ENCODE results near the gene PAQR9. TPM values are rescaled to one million over a fixed set of nuclear protein-coding genes. Genes with fewer than 3 reads are reported as not detected.
"Not testable (repeated sequence)": the region's sequence is repeated elsewhere in the genome, so short reads cannot be mapped to it uniquely, and the experiment has no call there.

The PAQR9 gene
- total RNA-seq, 2 experiments from 2014 or later, result not detected

- POLR2A ChIA-PET, result interaction anchor here (0.6 kb wide), 1 partner anchor 27 kb away, joined by 3 read pairs; no protein-coding TSS in a partner anchor
- DNase-seq, result no peak
- H3K36me3 Mint-ChIP-seq, result peaks cover 3% of the 10 kb centered on the region
- H3K27ac Mint-ChIP-seq, result no peak overlapping the region
- H3K9me3 Mint-ChIP-seq, result no peaks in the 10 kb centered on the region
- peaks cover 2% of the 10 kb centered on the region for H3K27me3 Mint-ChIP-seq
- H3K4me1 Mint-ChIP-seq (ENCODE audit: low read depth), result peaks cover 16% of the 10 kb centered on the region
- intact Hi-C loops (cut with micrococcal nuclease), result no loop called here
- H3K4me3 Mint-ChIP-seq, result no peak overlapping the region
- CTCF ChIA-PET, result interaction anchor here (1.1 kb wide), 1 partner anchor 8 kb away, joined by 3 read pairs; no protein-coding TSS in a partner anchor
These were observed 35.0 kb upstream of the PAQR9 start for GRCh38 chr3:142998439-142998838.

- intact Hi-C loops (cut with micrococcal nuclease), result no loop called here
- DNase-seq, result no peak
- POLR2A ChIA-PET, result no interaction called here
- Mint-ChIP-seq H3K36me3 (peaks cover under 1% of the 10 kb centered on the region), H3K4me1 (ENCODE audit: low read depth) (peaks cover 12% of the 10 kb centered on the region), H3K27ac (no peak overlapping the region), H3K27me3 (peaks cover 2% of the 10 kb centered on the region), H3K4me3 (no peak overlapping the region), H3K9me3 (no peaks in the 10 kb centered on the region)
- CTCF ChIA-PET, result interaction anchor here (0.8 to 1.7 kb wide), 2 partner anchors 16 to 169 kb away, joined by 3 to 8 read pairs; no protein-coding TSS in a partner anchor
These were observed 33.9 kb upstream of the PAQR9 start for GRCh38 chr3:142997330-142997729.

GRCh38 chr3:142993958-142994442 lies 30.5 kb upstream of the PAQR9 start:
- intact Hi-C loops (cut with micrococcal nuclease), result loop anchor here (1.0 to 5.0 kb wide), 3 partner anchors 152 to 407 kb away; no protein-coding TSS in a partner anchor
- Mint-ChIP-seq H3K9me3 (no peaks in the 10 kb centered on the region), H3K36me3 (no peaks in the 10 kb centered on the region), H3K27ac (no peak overlapping the region), H3K4me3 (no peak overlapping the region), H3K4me1 (ENCODE audit: low read depth) (peaks cover 2% of the 10 kb centered on the region), H3K27me3 (peaks cover 7% of the 10 kb centered on the region)
- peak; percentile 75 for DNase-seq
- POLR2A ChIA-PET, result no interaction called here
- CTCF ChIA-PET, result interaction anchor here (0.6 to 3.5 kb wide), 4 partner anchors 22 to 407 kb away, joined by 3 to 27 read pairs (median 3); no protein-coding TSS in a partner anchor

DNA sequence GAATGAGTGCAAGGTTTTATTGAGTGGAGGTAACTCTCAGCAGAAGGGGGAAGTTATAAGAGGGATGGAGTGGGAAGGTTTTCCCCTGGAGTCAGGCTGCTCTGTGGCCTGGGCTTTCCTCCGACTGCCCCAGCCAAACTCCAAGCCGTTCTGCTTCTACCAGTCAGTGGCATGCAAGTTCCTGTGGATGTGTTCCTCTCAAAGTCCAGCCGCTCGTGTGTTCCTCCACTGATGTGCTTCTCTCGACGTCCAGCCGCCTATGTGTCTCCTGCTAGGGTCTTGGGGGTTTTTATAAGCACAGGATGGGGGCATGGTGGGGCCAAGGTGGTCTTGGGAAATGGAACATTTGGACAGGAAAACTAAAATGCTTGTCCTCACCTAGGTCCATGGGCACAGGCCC lies 28.8 kb upstream of the PAQR9 start:
- intact Hi-C loops (cut with micrococcal nuclease), result loop anchor here (5.0 kb wide), 1 partner anchor 150 kb away; no protein-coding TSS in a partner anchor
- Mint-ChIP-seq H3K9me3 (no peaks in the 10 kb centered on the region), H3K4me3 (no peak overlapping the region), H3K4me1 (ENCODE audit: low read depth) (peaks cover 2% of the 10 kb centered on the region), H3K27ac (no peak overlapping the region), H3K27me3 (peaks cover 8% of the 10 kb centered on the region), H3K36me3 (no peaks in the 10 kb centered on the region)
- ChIA-PET CTCF (interaction anchor here (0.5 to 3.5 kb wide), 3 partner anchors 9 to 681 kb away, joined by 3 to 27 read pairs (median 3); partner anchors contain the start of gene U2SURP), POLR2A (no interaction called here)
- no peak for DNase-seq

DNA sequence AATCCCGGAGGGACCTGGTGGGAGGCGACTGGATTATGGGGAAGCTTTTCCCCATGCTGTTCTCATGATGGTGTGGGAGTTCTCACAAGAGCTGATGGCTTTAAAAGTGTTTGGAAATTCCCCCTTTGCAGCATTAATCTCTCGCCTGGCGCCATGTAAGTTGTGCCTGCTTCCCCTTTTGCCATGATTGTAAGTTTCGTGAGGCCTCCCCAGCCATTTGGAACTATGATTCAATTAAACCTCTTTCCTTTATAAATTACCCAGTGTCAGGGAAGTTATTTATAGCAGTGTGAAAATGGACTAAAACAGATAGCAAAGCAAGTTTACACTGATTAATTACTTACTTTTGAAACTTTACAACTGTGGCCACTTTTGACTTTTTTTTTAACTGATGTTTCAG lies 27.2 kb upstream of the PAQR9 start:
- Mint-ChIP-seq H3K9me3 (no peaks in the 10 kb centered on the region), H3K36me3 (no peaks in the 10 kb centered on the region), H3K27ac (no peak overlapping the region), H3K4me3 (no peak overlapping the region), H3K27me3 (peaks cover 8% of the 10 kb centered on the region), H3K4me1 (ENCODE audit: low read depth) (peaks cover 2% of the 10 kb centered on the region)
- intact Hi-C loops (cut with micrococcal nuclease), result loop anchor here (5.0 kb wide), 1 partner anchor 148 kb away; no protein-coding TSS in a partner anchor
- no peak for DNase-seq
- CTCF ChIA-PET, result interaction anchor here (1.0 to 3.2 kb wide), 4 partner anchors 8 to 404 kb away, joined by 3 to 27 read pairs (median 4); no protein-coding TSS in a partner anchor
- POLR2A ChIA-PET, result interaction anchor here (1.2 kb wide), 1 partner anchor 11 kb away, joined by 6 read pairs; the partner anchor contains the start of gene U2SURP

DNA sequence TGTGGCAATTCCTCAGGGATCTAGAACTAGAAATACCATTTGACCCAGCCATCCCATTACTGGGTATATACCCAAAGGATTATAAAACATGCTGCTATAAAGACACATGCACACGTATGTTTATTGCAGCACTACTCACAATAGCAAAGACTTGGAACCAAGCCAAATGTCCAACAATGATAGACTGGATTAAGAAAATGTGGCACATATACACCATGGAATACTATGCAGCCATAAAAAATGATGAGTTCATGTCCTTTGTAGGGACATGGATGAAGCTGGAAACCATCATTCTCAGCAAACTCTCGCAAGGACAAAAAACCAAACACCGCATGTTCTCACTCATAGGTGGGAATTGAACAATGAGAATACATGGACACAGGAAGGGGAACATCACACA lies 25.4 kb upstream of the PAQR9 start:
- H3K9me3 Mint-ChIP-seq, result not testable (repeated sequence)
- CTCF ChIA-PET, result interaction anchor here (3.2 kb wide), 1 partner anchor 160 kb away, joined by 27 read pairs; no protein-coding TSS in a partner anchor

GRCh38 chr3:142988221-142988620 lies 24.7 kb upstream of the PAQR9 start:
- DNase-seq; H3K27ac Mint-ChIP-seq; H3K4me3 Mint-ChIP-seq; H3K27me3 Mint-ChIP-seq; H3K4me1 Mint-ChIP-seq (ENCODE audit: low read depth); H3K9me3 Mint-ChIP-seq; intact Hi-C loops (cut with micrococcal nuclease); POLR2A ChIA-PET; H3K36me3 Mint-ChIP-seq: not testable (repeated sequence)
- CTCF ChIA-PET, result interaction anchor here (0.9 to 2.6 kb wide), 5 partner anchors 9 to 159 kb away, joined by 3 to 24 read pairs (median 4); no protein-coding TSS in a partner anchor

More for the DNA sequence above, 25.4 kb upstream of the PAQR9 start:
- H3K36me3 Mint-ChIP-seq; DNase-seq; H3K27me3 Mint-ChIP-seq; H3K4me1 Mint-ChIP-seq (ENCODE audit: low read depth); H3K4me3 Mint-ChIP-seq; POLR2A ChIA-PET; intact Hi-C loops (cut with micrococcal nuclease); H3K27ac Mint-ChIP-seq: not testable (repeated sequence)

- no peak overlapping the region for H3K27ac Mint-ChIP-seq
- no peaks in the 10 kb centered on the region for H3K9me3 Mint-ChIP-seq
- H3K36me3 Mint-ChIP-seq, result no peaks in the 10 kb centered on the region
- H3K27me3 Mint-ChIP-seq, result peaks cover 10% of the 10 kb centered on the region
- DNase-seq, result no peak
- CTCF ChIA-PET, result interaction anchor here (0.6 to 2.6 kb wide), 11 partner anchors 8 to 401 kb away, joined by 3 to 24 read pairs (median 4); partner anchors contain the start of gene U2SURP
- H3K4me1 Mint-ChIP-seq (ENCODE audit: low read depth), result no peaks in the 10 kb centered on the region
- intact Hi-C loops (cut with micrococcal nuclease), result loop anchor here (1.0 to 2.0 kb wide), 3 partner anchors 58 to 401 kb away; no protein-coding TSS in a partner anchor
- no peak overlapping the region for H3K4me3 Mint-ChIP-seq
- POLR2A ChIA-PET, result no interaction called here
These were observed 24.2 kb upstream of the PAQR9 start for GRCh38 chr3:142987707-142988106.

GRCh38 chr3:142987080-142987700 lies 23.7 kb upstream of the PAQR9 start:
- Mint-ChIP-seq H3K9me3 (no peaks in the 10 kb centered on the region), H3K4me1 (ENCODE audit: low read depth) (no peaks in the 10 kb centered on the region), H3K27ac (no peak overlapping the region), H3K4me3 (no peak overlapping the region), H3K27me3 (peaks cover 10% of the 10 kb centered on the region), H3K36me3 (no peaks in the 10 kb centered on the region)
- POLR2A ChIA-PET, result no interaction called here
- intact Hi-C loops (cut with micrococcal nuclease), result loop anchor here (1.0 to 2.0 kb wide), 3 partner anchors 58 to 400 kb away; no protein-coding TSS in a partner anchor
- CTCF ChIA-PET, result interaction anchor here (0.6 to 2.6 kb wide), 17 partner anchors 8 to 626 kb away, joined by 3 to 24 read pairs (median 3); partner anchors contain the start of gene U2SURP
- no peak for DNase-seq

- Mint-ChIP-seq H3K36me3 (no peaks in the 10 kb centered on the region), H3K4me3 (no peak overlapping the region), H3K27me3 (peaks cover 10% of the 10 kb centered on the region), H3K9me3 (no peaks in the 10 kb centered on the region), H3K27ac (no peak overlapping the region), H3K4me1 (ENCODE audit: low read depth) (no peaks in the 10 kb centered on the region)
- no peak for DNase-seq
- POLR2A ChIA-PET, result no interaction called here
- CTCF ChIA-PET, result interaction anchor here (0.7 to 3.4 kb wide), 3 partner anchors 19 to 788 kb away, joined by 3 to 22 read pairs (median 3); no protein-coding TSS in a partner anchor
- intact Hi-C loops (cut with micrococcal nuclease), result no loop called here
These were observed 20.8 kb upstream of the PAQR9 start for GRCh38 chr3:142984255-142984654.

DNA sequence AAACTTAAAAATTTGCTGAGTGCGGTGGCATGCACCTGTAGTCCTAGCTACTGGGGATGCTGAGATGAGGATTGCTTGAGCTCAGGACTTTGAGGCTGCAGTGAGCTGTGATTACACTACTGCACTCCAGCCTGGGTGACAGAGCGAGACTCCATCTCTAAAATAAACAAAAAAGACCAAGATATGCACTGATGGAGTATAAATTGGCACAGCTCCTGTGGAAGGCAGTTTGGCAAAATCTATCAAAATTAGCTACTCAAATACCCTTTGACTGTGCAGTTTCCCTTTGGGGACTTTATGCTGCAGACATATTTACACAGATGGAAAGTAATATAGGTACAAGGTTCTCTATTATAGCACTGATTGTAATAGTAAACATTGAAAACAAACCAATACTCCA lies 19.8 kb upstream of the PAQR9 start:
- Mint-ChIP-seq H3K36me3 (no peaks in the 10 kb centered on the region), H3K9me3 (no peaks in the 10 kb centered on the region), H3K27me3 (peaks cover 10% of the 10 kb centered on the region), H3K4me1 (ENCODE audit: low read depth) (no peaks in the 10 kb centered on the region), H3K4me3 (no peak overlapping the region), H3K27ac (no peak overlapping the region)
- ChIA-PET POLR2A (no interaction called here), CTCF (interaction anchor here (1.1 to 3.4 kb wide), 3 partner anchors 18 to 154 kb away, joined by 3 to 22 read pairs (median 3); partner anchors contain the start of gene U2SURP)
- intact Hi-C loops (cut with micrococcal nuclease), result no loop called here
- DNase-seq, result no peak

Measured in activated CD4-positive, alpha-beta memory T cell treated with anti-CD3 and anti-CD28 coated beads for 36 hours (primary cell).